Measurements from ENCODE around the gene STAT1. TPM values are rescaled to one million over a fixed set of nuclear protein-coding genes. Genes with fewer than 3 reads are reported as not detected.

The STAT1 gene
- total RNA-seq, result 135 and 139 TPM in 2 replicates

DNA sequence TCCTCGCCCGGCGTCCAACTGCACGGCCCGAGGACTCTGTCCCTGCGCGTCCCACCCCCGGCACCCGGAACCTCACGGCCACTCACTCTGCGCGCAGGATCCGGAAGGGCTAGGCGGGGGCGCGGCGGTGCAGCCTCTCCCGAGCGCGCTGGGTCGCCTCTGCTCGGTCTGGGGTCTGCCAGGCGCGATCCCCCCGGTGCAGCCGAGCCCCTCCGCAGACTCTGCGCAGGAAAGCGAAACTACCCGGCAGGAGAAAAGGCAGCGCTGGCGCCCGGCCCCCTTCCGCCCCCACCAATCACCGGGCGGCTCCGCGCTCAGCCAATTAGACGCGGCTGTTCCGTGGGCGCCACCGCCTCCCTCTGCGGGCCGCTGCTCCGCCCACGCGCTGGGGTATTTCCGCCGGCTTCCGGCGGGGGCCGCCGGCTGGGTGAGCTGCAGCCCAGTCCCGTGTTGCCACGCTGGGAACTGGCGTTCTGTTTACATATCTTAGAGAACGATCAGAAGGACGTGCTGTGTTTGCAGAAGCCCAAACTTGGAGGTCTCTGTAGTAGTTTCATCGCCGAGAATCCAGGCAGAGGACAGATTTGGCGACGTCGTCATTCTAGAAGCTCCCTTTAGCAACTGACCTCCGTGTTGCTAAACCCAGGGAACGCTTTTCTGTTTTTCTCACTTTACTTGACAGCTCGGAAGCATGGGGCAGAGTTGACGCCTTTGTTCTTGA is at the start of gene STAT1:
STAT1 (minus strand) TSS at position 240 of the 721 bp plus-strand sequence. CDS start 4,168 bp downstream, outside the sequence.
- Mint-ChIP-seq H3K36me3 (ENCODE audit: low read depth) (peaks cover 32% of the 10 kb centered on the region), H3K27ac (no peak within 1 kb of the TSS), H3K27me3 (ENCODE audit: low read depth) (no peaks in the 10 kb centered on the region), H3K4me3 (ENCODE audit: low read depth) (no peak within 1 kb of the TSS), H3K9me3 (peaks cover 4% of the 10 kb centered on the region), H3K4me1 (ENCODE audit: low read depth) (peaks cover 40% of the 10 kb centered on the region)
- intact Hi-C loops (cut with micrococcal nuclease), result loop anchor here (1.0 to 5.0 kb wide), 7 partner anchors 9 to 1227 kb away; no protein-coding TSS in a partner anchor
- peak; percentile 96 for DNase-seq (ENCODE audit: low spot score)

GRCh38 chr2:191063584-191063983 is 49.6 kb upstream of the STAT1 start:
- no peaks in the 10 kb centered on the region for H3K27me3 Mint-ChIP-seq (ENCODE audit: low read depth)
- H3K4me3 Mint-ChIP-seq (ENCODE audit: low read depth), result peak overlapping the region; percentile 68
- intact Hi-C loops (cut with micrococcal nuclease), result loop anchor here (5.0 kb wide), 1 partner anchor 41 kb away; no protein-coding TSS in a partner anchor
- no peaks in the 10 kb centered on the region for H3K9me3 Mint-ChIP-seq
- peaks cover 68% of the 10 kb centered on the region for H3K4me1 Mint-ChIP-seq (ENCODE audit: low read depth)
- peaks cover 84% of the 10 kb centered on the region for H3K36me3 Mint-ChIP-seq (ENCODE audit: low read depth)
- peak overlapping the region; percentile 61 for H3K27ac Mint-ChIP-seq
- DNase-seq (ENCODE audit: low spot score), result no peak

GRCh38 chr2:191061381-191061980 is 47.5 kb upstream of the STAT1 start:
- Mint-ChIP-seq H3K27ac (peak overlapping the region; percentile 83), H3K9me3 (no peaks in the 10 kb centered on the region), H3K4me1 (ENCODE audit: low read depth) (peaks cover 57% of the 10 kb centered on the region), H3K27me3 (ENCODE audit: low read depth) (no peaks in the 10 kb centered on the region), H3K4me3 (ENCODE audit: low read depth) (peak overlapping the region; percentile 4), H3K36me3 (ENCODE audit: low read depth) (peaks cover 76% of the 10 kb centered on the region)
- intact Hi-C loops (cut with micrococcal nuclease), result loop anchor here (5.0 kb wide), 1 partner anchor 39 kb away; no protein-coding TSS in a partner anchor
- DNase-seq (ENCODE audit: low spot score), result no peak

GRCh38 chr2:191059308-191059707 is 45.3 kb upstream of the STAT1 start:
- Mint-ChIP-seq H3K9me3 (no peaks in the 10 kb centered on the region), H3K27me3 (ENCODE audit: low read depth) (no peaks in the 10 kb centered on the region), H3K36me3 (ENCODE audit: low read depth) (peaks cover 71% of the 10 kb centered on the region), H3K4me3 (ENCODE audit: low read depth) (no peak overlapping the region), H3K27ac (peak overlapping the region; percentile 26), H3K4me1 (ENCODE audit: low read depth) (peaks cover 61% of the 10 kb centered on the region)
- intact Hi-C loops (cut with micrococcal nuclease), result no loop called here
- no peak for DNase-seq (ENCODE audit: low spot score)

DNA sequence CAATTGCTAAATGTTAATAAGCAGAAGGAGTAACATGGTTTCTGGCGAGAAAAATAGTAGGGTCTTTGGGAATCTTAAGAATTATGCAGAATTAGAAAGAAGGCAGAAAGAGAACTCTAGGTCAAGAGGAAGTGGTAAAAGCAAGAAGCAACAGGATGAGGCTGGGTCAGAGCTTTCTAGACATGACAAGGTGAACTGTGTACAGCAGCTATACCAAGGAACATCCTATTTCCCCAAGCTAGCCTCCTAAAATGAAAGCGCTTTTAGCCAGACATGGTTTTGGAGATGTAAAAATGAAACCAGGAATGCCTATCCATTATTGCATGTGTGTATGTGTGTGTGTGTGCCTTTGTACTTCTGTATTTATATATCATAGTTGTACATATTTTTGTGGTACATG is 42.3 kb upstream of the STAT1 start:
- peaks cover 50% of the 10 kb centered on the region for H3K36me3 Mint-ChIP-seq (ENCODE audit: low read depth)
- H3K4me3 Mint-ChIP-seq (ENCODE audit: low read depth), result no peak overlapping the region
- H3K9me3 Mint-ChIP-seq, result no peaks in the 10 kb centered on the region
- DNase-seq (ENCODE audit: low spot score), result no peak
- no peaks in the 10 kb centered on the region for H3K27me3 Mint-ChIP-seq (ENCODE audit: low read depth)
- H3K4me1 Mint-ChIP-seq (ENCODE audit: low read depth), result peaks cover 37% of the 10 kb centered on the region
- H3K27ac Mint-ChIP-seq, result peak overlapping the region; percentile 81
- intact Hi-C loops (cut with micrococcal nuclease), result loop anchor here (1.0 to 2.0 kb wide), 2 partner anchors 10 to 59 kb away; no protein-coding TSS in a partner anchor

DNA sequence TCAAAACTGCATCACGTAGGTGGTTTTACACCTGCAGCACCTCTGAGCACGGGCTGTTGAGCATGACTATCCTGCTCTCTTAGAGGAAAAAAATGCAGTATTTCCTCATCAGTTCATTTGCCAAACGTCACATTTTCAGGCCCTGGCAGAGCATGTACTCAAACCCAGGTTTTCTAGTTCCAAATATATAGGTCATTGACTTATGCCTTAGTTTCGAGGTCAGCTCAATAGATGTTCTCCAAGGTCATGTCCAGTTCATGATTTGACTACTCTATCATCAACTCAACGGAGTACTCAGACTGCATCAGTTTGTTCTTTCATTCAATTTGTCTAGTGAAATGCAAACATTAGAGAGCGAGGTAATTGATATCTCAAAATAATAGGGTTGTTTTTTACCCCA is 39.3 kb upstream of the STAT1 start:
- Mint-ChIP-seq H3K27ac (peak overlapping the region; percentile 32), H3K4me1 (ENCODE audit: low read depth) (peaks cover 24% of the 10 kb centered on the region), H3K36me3 (ENCODE audit: low read depth) (peaks cover 43% of the 10 kb centered on the region), H3K27me3 (ENCODE audit: low read depth) (no peaks in the 10 kb centered on the region), H3K4me3 (ENCODE audit: low read depth) (no peak overlapping the region), H3K9me3 (no peaks in the 10 kb centered on the region)
- intact Hi-C loops (cut with micrococcal nuclease), result loop anchor here (5.0 kb wide), 1 partner anchor 469 kb away; no protein-coding TSS in a partner anchor
- no peak for DNase-seq (ENCODE audit: low spot score)

GRCh38 chr2:191051825-191052778 is 38.1 kb upstream of the STAT1 start:
- Mint-ChIP-seq H3K4me1 (ENCODE audit: low read depth) (peaks cover 21% of the 10 kb centered on the region), H3K27ac (no peak overlapping the region), H3K27me3 (ENCODE audit: low read depth) (no peaks in the 10 kb centered on the region), H3K4me3 (ENCODE audit: low read depth) (no peak overlapping the region), H3K9me3 (no peaks in the 10 kb centered on the region), H3K36me3 (ENCODE audit: low read depth) (peaks cover 45% of the 10 kb centered on the region)
- no peak for DNase-seq (ENCODE audit: low spot score)
- intact Hi-C loops (cut with micrococcal nuclease), result loop anchor here (1.0 to 5.0 kb wide), 3 partner anchors 99 to 470 kb away; no protein-coding TSS in a partner anchor

DNA sequence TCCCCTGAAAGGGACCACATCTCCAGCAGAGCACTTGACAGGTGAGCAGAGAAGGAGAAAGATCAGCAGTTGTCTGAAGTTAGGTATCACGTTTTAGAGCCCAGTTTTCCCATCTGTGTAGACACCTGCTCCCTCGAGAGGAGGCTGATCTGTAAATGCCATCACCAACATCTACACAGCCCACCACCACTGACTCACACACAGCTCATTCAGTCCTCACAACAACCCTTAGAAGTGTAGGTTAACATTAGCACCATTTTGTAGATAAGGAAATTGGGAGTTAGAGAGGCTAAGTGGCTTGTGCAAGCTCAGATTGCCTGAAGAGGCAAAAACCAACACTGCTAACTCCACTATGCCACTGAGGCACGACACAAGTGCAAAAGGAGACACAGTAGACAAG is 37.2 kb upstream of the STAT1 start:
- intact Hi-C loops (cut with micrococcal nuclease), result loop anchor here (5.0 kb wide), 1 partner anchor 471 kb away; no protein-coding TSS in a partner anchor
- H3K4me1 Mint-ChIP-seq (ENCODE audit: low read depth), result peaks cover 14% of the 10 kb centered on the region
- H3K4me3 Mint-ChIP-seq (ENCODE audit: low read depth), result no peak overlapping the region
- no peaks in the 10 kb centered on the region for H3K9me3 Mint-ChIP-seq
- H3K36me3 Mint-ChIP-seq (ENCODE audit: low read depth), result peaks cover 45% of the 10 kb centered on the region
- no peak for DNase-seq (ENCODE audit: low spot score)
- no peaks in the 10 kb centered on the region for H3K27me3 Mint-ChIP-seq (ENCODE audit: low read depth)
- H3K27ac Mint-ChIP-seq, result no peak overlapping the region

DNA sequence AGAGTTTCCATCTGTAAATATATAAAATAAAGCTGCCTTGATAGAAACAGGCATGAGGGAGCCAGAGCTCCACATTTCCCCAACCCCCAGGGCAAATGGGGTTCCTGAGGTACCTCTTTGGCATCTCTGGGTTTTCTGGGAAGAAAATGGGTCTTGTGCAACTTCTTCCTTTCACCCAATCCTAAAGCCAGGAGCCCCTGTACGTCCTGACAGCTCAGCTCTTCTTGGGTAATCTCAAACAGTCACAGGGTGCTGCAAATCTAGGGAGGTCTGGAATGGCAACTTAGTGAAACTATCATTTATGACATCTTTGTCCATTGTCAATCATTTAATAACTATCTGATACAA is 36.6 kb upstream of the STAT1 start:
- intact Hi-C loops (cut with micrococcal nuclease), result loop anchor here (5.0 kb wide), 1 partner anchor 472 kb away; no protein-coding TSS in a partner anchor
- H3K27ac Mint-ChIP-seq, result peak overlapping the region; percentile 14
- H3K9me3 Mint-ChIP-seq, result no peaks in the 10 kb centered on the region
- no peaks in the 10 kb centered on the region for H3K27me3 Mint-ChIP-seq (ENCODE audit: low read depth)
- peaks cover 47% of the 10 kb centered on the region for H3K36me3 Mint-ChIP-seq (ENCODE audit: low read depth)
- DNase-seq (ENCODE audit: low spot score), result no peak
- no peak overlapping the region for H3K4me3 Mint-ChIP-seq (ENCODE audit: low read depth)
- peaks cover 10% of the 10 kb centered on the region for H3K4me1 Mint-ChIP-seq (ENCODE audit: low read depth)

- Mint-ChIP-seq H3K27ac (no peak overlapping the region), H3K4me1 (ENCODE audit: low read depth) (peaks cover 10% of the 10 kb centered on the region), H3K27me3 (ENCODE audit: low read depth) (no peaks in the 10 kb centered on the region), H3K4me3 (ENCODE audit: low read depth) (no peak overlapping the region), H3K9me3 (no peaks in the 10 kb centered on the region), H3K36me3 (ENCODE audit: low read depth) (peaks cover 54% of the 10 kb centered on the region)
- intact Hi-C loops (cut with micrococcal nuclease), result loop anchor here (5.0 kb wide), 1 partner anchor 472 kb away; no protein-coding TSS in a partner anchor
- no peak for DNase-seq (ENCODE audit: low spot score)
These were observed 36.0 kb upstream of the STAT1 start for GRCh38 chr2:191049728-191050639.

GRCh38 chr2:191048073-191048472 is 34.1 kb upstream of the STAT1 start:
- H3K4me1 Mint-ChIP-seq (ENCODE audit: low read depth), result peaks cover 3% of the 10 kb centered on the region
- peaks cover 9% of the 10 kb centered on the region for H3K9me3 Mint-ChIP-seq
- DNase-seq (ENCODE audit: low spot score), result no peak
- peaks cover 59% of the 10 kb centered on the region for H3K36me3 Mint-ChIP-seq (ENCODE audit: low read depth)
- H3K27ac Mint-ChIP-seq, result no peak overlapping the region
- H3K27me3 Mint-ChIP-seq (ENCODE audit: low read depth), result no peaks in the 10 kb centered on the region
- intact Hi-C loops (cut with micrococcal nuclease), result no loop called here
- no peak overlapping the region for H3K4me3 Mint-ChIP-seq (ENCODE audit: low read depth)

Measured in activated T-helper 2 cell treated with anti-CD3 and anti-CD28 coated beads, Interferon-gamma antibody, Interleukin-2, Interleukin-4, amounts not matched to agents 10 μg/mL and 5 μg/mL and 100 μg/mL, durations not matched to agents 14 hours and 24 hours and 36 hours (primary cell).